HCT116 (cell line): ENCODE results near the gene PGD. TPM values are rescaled to one million over a fixed set of nuclear protein-coding genes. Genes with fewer than 3 reads are reported as not detected.

Source experiments
- ATAC-seq: fragments of 200-7000 bp; cut with Tn5 transposase; 2 replicates; pipeline ENCODE4 v1.9.1; 2020; ENCODE audit warnings: mild to moderate bottlenecking, moderate library complexity
- BruUV-seq: library from RNA; stranded (reverse); fragments of 400-500 nt; replicated peaks from 2 replicates; lab custom pipeline; 2021; lab: Mats Ljungman, UMichigan
- CTCF ChIA-PET: fragments of 300-600 bp; sonication (Branson Sonifier 250); formaldehyde crosslinking; loops from one replicate; lab custom pipeline; 2021; ENCODE audit warnings: antibody characterized with exemption; lab: Charles Lee
- POLR2A ChIA-PET: fragments of 300-600, 350-600 bp; sonication (Branson Sonifier 250); formaldehyde crosslinking; loops from one replicate; lab custom pipeline; 2021; ENCODE audit warnings: antibody characterized with exemption; lab: Charles Lee
- RAD21 ChIA-PET, 2 experiments: fragments of 300-600 bp; sonication (Branson Sonifier 250); formaldehyde crosslinking; loops; one replicate each; lab custom pipeline; 2023; ENCODE audit warnings: low total read pairs in 2 of 2; ENCODE audit not compliant: uncharacterized antibody in 2 of 2, unreplicated experiment in 2 of 2, low non-redundant PET in 1 of 2; lab: Charles Lee
- DNase-seq: peaks from one replicate; pipeline ENCODE4 v3.0.0-alpha.2; 2010; ENCODE audit warnings: low read depth, low spot score
- H2AFZ ChIP-seq: fragments of 200-600 bp; shearing (Covaris generic), sonication (generic); 2 replicates; pipeline ENCODE4 v1.6.1; 2017; ENCODE audit warnings: low read depth, mixed run types, mixed read lengths, antibody characterized with exemption, low read length; ENCODE audit not compliant: poor library complexity, severe bottlenecking
- H3K27ac ChIP-seq: 2 replicates; pipeline ENCODE4 v1.5.1; 2012; ENCODE audit warnings: low read depth, low read length
- H3K27me3 ChIP-seq: fragments of 200-600 bp; sonication (generic); 2 replicates; pipeline ENCODE4 v1.6.1; 2016; ENCODE audit warnings: mixed run types, low read length, mixed read lengths; ENCODE audit not compliant: insufficient read depth
- H3K36me3 ChIP-seq, 2 experiments: fragments of 200-500 bp in 1 of 2; fragments of 200-600 bp in 1 of 2; sonication (Bioruptor generic) in 1 of 2; sonication (generic) in 1 of 2; 2 replicates each; pipeline versions ENCODE4 v1.5.1 to v1.6.1; 2014 to 2016; ENCODE audit warnings: low read length in 2 of 2, inconsistent platforms in 1 of 2, mixed read lengths in 1 of 2, mixed run types in 1 of 2; ENCODE audit not compliant: insufficient read depth in 2 of 2, control insufficient read depth in 1 of 2
- H3K4me1 ChIP-seq, 2 experiments: fragments of 200-600 bp in 1 of 2; sonication (generic) in 1 of 2; 2 replicates each; pipeline versions ENCODE4 v1.5.1 to v1.6.1; 2012 to 2017; ENCODE audit warnings: low read length in 2 of 2, inconsistent platforms in 1 of 2, mild to moderate bottlenecking in 1 of 2, mixed read lengths in 1 of 2, mixed run types in 1 of 2, moderate library complexity in 1 of 2; ENCODE audit not compliant: insufficient read depth in 2 of 2, control insufficient read depth in 1 of 2
- H3K4me2 ChIP-seq: fragments of 200-600 bp; sonication (generic); 2 replicates; pipeline ENCODE4 v1.6.1; 2017; ENCODE audit warnings: mixed run types, low read length, mixed read lengths
- H3K4me3 ChIP-seq, 2 experiments: fragments of 200-600 bp in 1 of 2; sonication (generic) in 1 of 2; replicated peaks in 1 of 2; 2 replicates each; pipeline ENCODE4 v1.5.1; 2011 to 2016; ENCODE audit warnings: low read length in 2 of 2, control low read depth in 1 of 2, low read depth in 1 of 2, mild to moderate bottlenecking in 1 of 2, mixed read lengths in 1 of 2, mixed run types in 1 of 2
- H3K79me2 ChIP-seq: fragments of 200-600 bp; sonication (generic); 2 replicates; pipeline ENCODE4 v1.6.1; 2017; ENCODE audit warnings: mild to moderate bottlenecking, mixed run types, low read length, moderate library complexity, mixed read lengths; ENCODE audit not compliant: insufficient read depth
- H3K9ac ChIP-seq: fragments of 200-600 bp; sonication (generic); 2 replicates; pipeline ENCODE4 v1.6.1; 2016; ENCODE audit warnings: low read length, mixed read lengths
- H3K9me2 ChIP-seq: fragments of 200-600 bp; sonication (generic), shearing (Covaris generic); 2 replicates; pipeline ENCODE4 v1.6.1; 2017; ENCODE audit warnings: mixed run types, mild to moderate bottlenecking, moderate library complexity; ENCODE audit not compliant: insufficient read depth
- H3K9me3 ChIP-seq, 2 experiments: fragments of 200-500 bp in 1 of 2; fragments of 200-600 bp in 1 of 2; sonication (Bioruptor generic) in 1 of 2; sonication (generic) in 1 of 2; 2 replicates each; pipeline ENCODE4 v1.6.1; 2014 to 2017; ENCODE audit warnings: low read length in 2 of 2, mixed read lengths in 2 of 2, inconsistent platforms in 1 of 2, low read depth in 1 of 2, mild to moderate bottlenecking in 1 of 2, mixed run types in 1 of 2, moderate library complexity in 1 of 2; ENCODE audit not compliant: control insufficient read depth in 1 of 2, insufficient read depth in 1 of 2
- H4K20me1 ChIP-seq: fragments of 200-600 bp; sonication (generic), shearing (Covaris generic); 2 replicates; pipeline ENCODE4 v1.6.1; 2017; ENCODE audit warnings: mixed run types, mild to moderate bottlenecking, moderate library complexity; ENCODE audit not compliant: insufficient read depth
- CBX3 ChIP-seq: IDR thresholded peaks from 2 replicates; pipeline ENCODE4 v1.6.1; 2012; ENCODE audit warnings: low read depth
- CEBPB ChIP-seq: IDR thresholded peaks from 2 replicates; pipeline ENCODE4 v1.6.1; 2012; ENCODE audit warnings: low read depth
- EGR1 ChIP-seq: IDR thresholded peaks from 2 replicates; pipeline ENCODE4 v1.6.1; 2012; ENCODE audit warnings: low read depth
- ELF1 ChIP-seq: IDR thresholded peaks from 2 replicates; pipeline ENCODE4 v1.6.1; 2012; ENCODE audit warnings: low read depth, borderline replicate concordance
- EZH2 ChIP-seq: fragments of 200-600 bp; sonication (generic); IDR thresholded peaks from 2 replicates; pipeline ENCODE4 v1.6.1; 2017; ENCODE audit warnings: antibody characterized with exemption, mixed run types
- EZH2phosphoT487 ChIP-seq: fragments of 200-600 bp; IDR thresholded peaks from 2 replicates; pipeline ENCODE4 v1.6.1; 2018; ENCODE audit warnings: antibody characterized with exemption, borderline replicate concordance
- FOSL1 ChIP-seq: IDR thresholded peaks from 2 replicates; pipeline ENCODE4 v1.6.1; 2012; ENCODE audit warnings: low read depth
- JUND ChIP-seq: IDR thresholded peaks from 2 replicates; pipeline ENCODE4 v1.6.1; 2012
- POLR2A ChIP-seq: IDR thresholded peaks from 2 replicates; pipeline ENCODE4 v1.7.0; 2011; ENCODE audit warnings: borderline replicate concordance; ENCODE audit not compliant: insufficient read depth, insufficient read length; ENCODE audit errors: extremely low read depth
- RAD21 ChIP-seq: IDR thresholded peaks from 2 replicates; pipeline ENCODE4 v1.6.1; 2012; ENCODE audit warnings: low read depth, mild to moderate bottlenecking
- SIN3A ChIP-seq: IDR thresholded peaks from 2 replicates; pipeline ENCODE4 v1.6.1; 2012; ENCODE audit warnings: low read depth
- SP1 ChIP-seq: IDR thresholded peaks from 2 replicates; pipeline ENCODE4 v1.6.1; 2012; ENCODE audit warnings: low read depth
- SRF ChIP-seq: IDR thresholded peaks from 2 replicates; pipeline ENCODE4 v1.6.1; 2012; ENCODE audit warnings: low read depth
- YY1 ChIP-seq: IDR thresholded peaks from 2 replicates; pipeline ENCODE4 v1.6.1; 2011; ENCODE audit warnings: low read length, low read depth, moderate library complexity, mild to moderate bottlenecking; ENCODE audit not compliant: insufficient replicate concordance; ENCODE audit errors: extremely low read depth
- ZFX ChIP-seq: fragments of 450-650 bp; IDR thresholded peaks from 2 replicates; pipeline ENCODE4 v1.6.1; 2017
- ZNF274 ChIP-seq: fragments of 200-500 bp; sonication (Bioruptor generic); IDR thresholded peaks from 2 replicates; pipeline ENCODE4 v1.6.1; 2014; ENCODE audit warnings: mild to moderate bottlenecking, low read depth, low read length, inconsistent platforms
- intact Hi-C: fragments of 100-400 bp; cut with micrococcal nuclease; formaldehyde crosslinking; loops from 2 replicates; pipeline ENCODE4 v1.10.0; 2022
- total RNA-seq: library from RNA; stranded (reverse); gene quantifications from one replicate; pipeline ENCODE4 v1.2.1, GENCODE V29; 2021; ENCODE audit not compliant: unreplicated experiment
- TF ChIP-seq, protein P1 (sequence below): IDR thresholded peaks from 2 replicates; pipeline ENCODE4 v1.6.1; 2012
- TF ChIP-seq, protein P2 (sequence below): IDR thresholded peaks from 2 replicates; pipeline ENCODE4 v1.6.1; 2012
- TF ChIP-seq, protein P3 (sequence below): IDR thresholded peaks from 2 replicates; pipeline ENCODE4 v1.6.1; 2011; ENCODE audit warnings: mild to moderate bottlenecking, low read length, moderate library complexity; ENCODE audit not compliant: insufficient replicate concordance; ENCODE audit errors: extremely low read depth

Gene PGD
- total RNA-seq, 1 experiment from 2014 or later, result 144 TPM

DNA sequence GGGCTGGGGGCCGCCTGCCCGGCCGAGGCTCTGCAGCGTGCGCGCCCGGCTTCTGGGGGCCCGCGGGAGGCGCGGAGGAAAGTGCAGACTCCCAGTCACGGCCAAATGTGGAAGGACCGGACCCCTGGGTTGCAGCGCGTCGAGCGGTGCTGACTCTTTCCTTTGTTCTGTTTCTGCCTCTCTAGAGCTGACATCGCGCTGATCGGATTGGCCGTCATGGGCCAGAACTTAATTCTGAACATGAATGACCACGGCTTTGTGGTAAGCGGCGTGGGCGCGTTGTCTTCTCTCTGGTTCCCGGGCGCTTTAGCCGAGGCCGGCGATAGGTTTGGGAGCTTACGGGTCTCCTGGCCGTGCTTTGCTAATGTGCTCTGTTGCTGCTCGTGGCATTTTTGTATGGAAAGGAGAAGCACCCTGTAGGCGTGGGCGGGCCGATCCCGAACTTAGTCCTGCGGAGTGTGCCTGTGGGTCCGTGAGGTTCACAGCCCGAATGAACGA is 629 bp downstream of the PGD start:
- Histone ChIP-seq H3K27me3 (no peaks in the 10 kb centered on the region), H2AFZ (no peak overlapping the region), H3K27ac (peak overlapping the region; percentile 94), H3K9me2 (no peaks in the 10 kb centered on the region), H3K4me1 (peaks cover 6 to 23% of the 10 kb centered on the region in 2 experiments; a peak in 3 of 4 replicates), H3K9ac (peak overlapping the region; percentile 81), H4K20me1 (no peaks in the 10 kb centered on the region)
- no peak for ATAC-seq
- POLR2A ChIA-PET, result interaction anchor here (2.1 kb wide), 1 partner anchor 12 kb away, joined by 11 read pairs; no protein-coding TSS in a partner anchor
- RAD21 ChIA-PET, result no interaction called here
- no peak for DNase-seq
- CTCF ChIA-PET, result interaction anchor here (1.0 to 1.2 kb wide), 2 partner anchors 12 to 31 kb away, joined by 3 to 8 read pairs; partner anchors contain the start of gene CENPS
- TF ChIP-seq YY1 (no peak), CBX3 (no peak), EGR1 (peak; percentile 69), ZFX (peak; percentile 60; the same call in 1 of the 2 replicates)
- TF ChIP-seq, protein P1, sequence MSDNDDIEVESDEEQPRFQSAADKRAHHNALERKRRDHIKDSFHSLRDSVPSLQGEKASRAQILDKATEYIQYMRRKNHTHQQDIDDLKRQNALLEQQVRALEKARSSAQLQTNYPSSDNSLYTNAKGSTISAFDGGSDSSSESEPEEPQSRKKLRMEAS, result peak; percentile 11; the same call in 1 of the 2 replicates
- TF ChIP-seq, all 23 proteins: peak for 3
- Histone ChIP-seq H3K9me3 (no peaks in the 10 kb centered on the region), H3K4me3 (peak overlapping the region; percentile 53 to 82), H3K79me2 (peaks cover 27% of the 10 kb centered on the region), H3K36me3 (peaks cover 16 to 17% of the 10 kb centered on the region in 2 experiments; a peak in 2 of 4 replicates), H3K4me2 (peak overlapping the region; percentile 96)
- intact Hi-C loops, result no loop called here
- BruUV-seq, result TSS peak; percentile 74

DNA sequence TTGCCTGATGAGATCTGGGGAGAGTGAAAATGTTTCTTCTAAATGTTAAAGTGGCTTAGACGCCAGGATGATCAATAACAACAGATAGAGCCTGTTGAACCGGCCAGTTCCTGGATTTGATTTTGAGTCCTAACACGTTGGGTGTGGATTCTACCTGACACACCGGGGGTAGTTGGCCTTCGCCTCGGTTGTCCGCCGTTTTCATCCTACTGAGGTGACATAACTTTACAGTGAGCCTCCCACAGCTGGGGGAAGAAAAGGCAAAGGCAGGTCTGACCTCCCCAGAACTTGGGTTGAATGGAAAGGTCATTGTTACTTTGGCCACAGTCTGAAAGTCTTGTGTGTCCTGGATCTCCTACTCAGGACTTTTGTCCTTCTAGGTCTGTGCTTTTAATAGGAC is 1.1 kb downstream of the PGD start:
- Histone ChIP-seq H3K4me1 (peaks cover 6 to 23% of the 10 kb centered on the region in 2 experiments; a peak in 3 of 4 replicates), H3K9me3 (no peaks in the 10 kb centered on the region), H3K9me2 (no peaks in the 10 kb centered on the region), H3K4me2 (peak overlapping the region; percentile 96), H2AFZ (no peak overlapping the region), H4K20me1 (no peaks in the 10 kb centered on the region), H3K4me3 (peak overlapping the region; percentile 53 to 82), H3K36me3 (peaks cover 16 to 21% of the 10 kb centered on the region in 2 experiments; a peak in 2 of 4 replicates), H3K9ac (peak overlapping the region; percentile 81), H3K27me3 (no peaks in the 10 kb centered on the region), H3K79me2 (peaks cover 27% of the 10 kb centered on the region), H3K27ac (peak overlapping the region; percentile 94; the same call in 1 of the 2 replicates)
- DNase-seq, result no peak
- intact Hi-C loops, result no loop called here
- POLR2A ChIA-PET, result no interaction called here
- ATAC-seq, result no peak
- no TSS peak for BruUV-seq
- CTCF ChIA-PET, result no interaction called here
- RAD21 ChIA-PET, result no interaction called here
- TF ChIP-seq, protein P1, result no peak
- TF ChIP-seq YY1 (no peak), EZH2phosphoT487 (no peak), FOSL1 (no peak), ELF1 (no peak), JUND (no peak), ZNF274 (no peak), SP1 (no peak), SIN3A (no peak), EZH2 (no peak), EGR1 (no peak), RAD21 (no peak), SRF (no peak), POLR2A (no peak), CBX3 (no peak), CEBPB (no peak)
- TF ChIP-seq, protein P2, sequence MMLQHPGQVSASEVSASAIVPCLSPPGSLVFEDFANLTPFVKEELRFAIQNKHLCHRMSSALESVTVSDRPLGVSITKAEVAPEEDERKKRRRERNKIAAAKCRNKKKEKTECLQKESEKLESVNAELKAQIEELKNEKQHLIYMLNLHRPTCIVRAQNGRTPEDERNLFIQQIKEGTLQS, result no peak
- TF ChIP-seq, protein P3, sequence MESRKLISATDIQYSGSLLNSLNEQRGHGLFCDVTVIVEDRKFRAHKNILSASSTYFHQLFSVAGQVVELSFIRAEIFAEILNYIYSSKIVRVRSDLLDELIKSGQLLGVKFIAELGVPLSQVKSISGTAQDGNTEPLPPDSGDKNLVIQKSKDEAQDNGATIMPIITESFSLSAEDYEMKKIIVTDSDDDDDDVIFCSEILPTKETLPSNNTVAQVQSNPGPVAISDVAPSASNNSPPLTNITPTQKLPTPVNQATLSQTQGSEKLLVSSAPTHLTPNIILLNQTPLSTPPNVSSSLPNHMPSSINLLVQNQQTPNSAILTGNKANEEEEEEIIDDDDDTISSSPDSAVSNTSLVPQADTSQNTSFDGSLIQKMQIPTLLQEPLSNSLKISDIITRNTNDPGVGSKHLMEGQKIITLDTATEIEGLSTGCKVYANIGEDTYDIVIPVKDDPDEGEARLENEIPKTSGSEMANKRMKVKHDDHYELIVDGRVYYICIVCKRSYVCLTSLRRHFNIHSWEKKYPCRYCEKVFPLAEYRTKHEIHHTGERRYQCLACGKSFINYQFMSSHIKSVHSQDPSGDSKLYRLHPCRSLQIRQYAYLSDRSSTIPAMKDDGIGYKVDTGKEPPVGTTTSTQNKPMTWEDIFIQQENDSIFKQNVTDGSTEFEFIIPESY, result no peak
